RKO (cell line): ENCODE results near the gene CHID1.

Source experiments
- DNase-seq: peaks from one replicate; pipeline ENCODE4 v3.0.0-alpha.2; 2016; ENCODE audit warnings: low spot score

The CHID1 gene

GRCh38 chr11:933142-933851, 22.7 kb upstream of the CHID1 start:
- no peak for DNase-seq

- no peak for DNase-seq
These were observed 21.8 kb upstream of the CHID1 start for GRCh38 chr11:932435-932834.

GRCh38 chr11:931385-931784, 20.8 kb upstream of the CHID1 start:
- DNase-seq = no peak

- DNase-seq = no peak
These were observed 18.8 kb upstream of the CHID1 start for GRCh38 chr11:929405-929804.

- no peak for DNase-seq
These were observed 18.2 kb upstream of the CHID1 start for GRCh38 chr11:928786-929185.

GRCh38 chr11:927871-928270, 17.3 kb upstream of the CHID1 start:
- no peak for DNase-seq

- peak; percentile 50 for DNase-seq
These were observed 15.8 kb upstream of the CHID1 start for GRCh38 chr11:926341-926916.

- DNase-seq = peak; percentile 89
These were observed 15.1 kb upstream of the CHID1 start, which contains the start of gene AP2A2 for GRCh38 chr11:925496-926301. Gene AP2A2 (plus strand): TSS chr11:925870. CDS start chr11:926022, 152 bp downstream.

- no peak for DNase-seq
These were observed 14.5 kb upstream of the CHID1 start for GRCh38 chr11:925158-925495.

GRCh38 chr11:924406-925157, 14.0 kb upstream of the CHID1 start:
- no peak for DNase-seq

- DNase-seq = no peak
These were observed 13.2 kb upstream of the CHID1 start for GRCh38 chr11:923691-924405.

GRCh38 chr11:921921-922678, 11.5 kb upstream of the CHID1 start:
- no peak for DNase-seq

GRCh38 chr11:917426-917825, 6.8 kb upstream of the CHID1 start:
- DNase-seq = no peak

GRCh38 chr11:914747-915501, 4.3 kb upstream of the CHID1 start:
- DNase-seq = no peak

GRCh38 chr11:914204-914603, 3.6 kb upstream of the CHID1 start:
- no peak for DNase-seq

GRCh38 chr11:913043-913442, 2.4 kb upstream of the CHID1 start:
- DNase-seq = no peak

- DNase-seq = no peak
These were observed 1.7 kb upstream of the CHID1 start for GRCh38 chr11:912266-912665.

- DNase-seq = no peak
These were observed 1.2 kb upstream of the CHID1 start for GRCh38 chr11:911890-912219.

GRCh38 chr11:911031-911889, 650 bp upstream of the CHID1 start:
- DNase-seq = peak; percentile 80
